ENCODE measurements around the gene EGFL8. TPM values are rescaled to one million over a fixed set of nuclear protein-coding genes. Genes with fewer than 3 reads are reported as not detected.
"Not testable (repeated sequence)": the region's sequence is repeated elsewhere in the genome, so short reads cannot be mapped to it uniquely, and the experiment has no call there.

The EGFL8 gene
- total RNA-seq, 1 experiment from 2014 or later = 11.1 TPM

- ATAC-seq (peak; percentile 44), DNase-seq (ENCODE audit: low read depth, low spot score) (no peak)
- no TSS peak for BruUV-seq (replicated peaks)
- no peaks in the 10 kb centered on the region for H3K36me3 ChIP-seq (ENCODE audit: control insufficient read depth, insufficient read depth, low read length)
- ChIA-PET CTCF (no interaction called here), POLR2A (no interaction called here)
- no peak for TF ChIP-seq SIN3A (IDR thresholded peaks at IDR 0.05; ENCODE audit: borderline replicate concordance, insufficient read depth, low read depth, low read length)
- TF ChIP-seq POLR2AphosphoS5 (IDR thresholded peaks at IDR 0.05; ENCODE audit: low read depth, low read length) = no peak
- no peak for TF ChIP-seq CTCF (IDR thresholded peaks at IDR 0.05)
- H3K27ac ChIP-seq (ENCODE audit: low read length) = no peak overlapping the region
- no peaks in the 10 kb centered on the region for H3K27me3 ChIP-seq (ENCODE audit: control insufficient read depth, insufficient read depth, low read length)
- in situ Hi-C loops (cut with HindIII; ENCODE audit: low pct_unique_long_range_greater_than_20kb, low sequenced_read_pairs) (no loop called here), intact Hi-C loops (cut with micrococcal nuclease; ENCODE audit: unreplicated experiment) (no loop called here)
- H3K4me3 ChIP-seq (ENCODE audit: low read depth in 2 of 2, low read length in 2 of 2) = no peak overlapping the region
- no peaks in the 10 kb centered on the region for H3K4me1 ChIP-seq (ENCODE audit: control insufficient read depth, insufficient read depth, low read length)
- H3K9me3 ChIP-seq (ENCODE audit: control insufficient read depth, insufficient read depth, low read depth, low read length) = no peaks in the 10 kb centered on the region
Measured at GRCh38 chr6:32210191-32210601, 45.8 kb downstream of the EGFL8 start.

GRCh38 chr6:32211432-32211831 is 47.0 kb downstream of the EGFL8 start:
- H3K27me3 ChIP-seq (ENCODE audit: control insufficient read depth, insufficient read depth, low read length); POLR2A ChIA-PET; CTCF ChIA-PET; ATAC-seq; H3K9me3 ChIP-seq (ENCODE audit: control insufficient read depth, insufficient read depth, low read depth, low read length); H3K36me3 ChIP-seq (ENCODE audit: control insufficient read depth, insufficient read depth, low read length); H3K4me3 ChIP-seq (ENCODE audit: low read depth in 2 of 2, low read length in 2 of 2); DNase-seq (ENCODE audit: low read depth, low spot score); H3K4me1 ChIP-seq (ENCODE audit: control insufficient read depth, insufficient read depth, low read length); in situ Hi-C loops (cut with HindIII; ENCODE audit: low pct_unique_long_range_greater_than_20kb, low sequenced_read_pairs); H3K27ac ChIP-seq (ENCODE audit: low read length); intact Hi-C loops (cut with micrococcal nuclease; ENCODE audit: unreplicated experiment); BruUV-seq (replicated peaks): not testable (repeated sequence)

- no peaks in the 10 kb centered on the region for H3K27me3 ChIP-seq (ENCODE audit: control insufficient read depth, insufficient read depth, low read length)
- TF ChIP-seq TCF7L2 (IDR thresholded peaks at IDR 0.05; ENCODE audit: low read depth, low read length) (no peak), POLR2AphosphoS5 (IDR thresholded peaks at IDR 0.05; ENCODE audit: low read depth, low read length) (no peak), REST (IDR thresholded peaks at IDR 0.05; ENCODE audit: insufficient read depth in 1 of 2, low read depth in 2 of 2, low read length in 1 of 2) (no peak), CTCF (IDR thresholded peaks at IDR 0.05) (no peak), SIN3A (IDR thresholded peaks at IDR 0.05; ENCODE audit: borderline replicate concordance, insufficient read depth, low read depth, low read length) (no peak)
- POLR2A ChIA-PET = no interaction called here
Measured at GRCh38 chr6:32212076-32212760, 47.8 kb downstream of the EGFL8 start.

More at GRCh38 chr6:32212076-32212760, 47.8 kb downstream of the EGFL8 start:
- in situ Hi-C loops (cut with HindIII; ENCODE audit: low pct_unique_long_range_greater_than_20kb, low sequenced_read_pairs) (no loop called here), intact Hi-C loops (cut with micrococcal nuclease; ENCODE audit: unreplicated experiment) (no loop called here)
- CTCF ChIA-PET = no interaction called here
- BruUV-seq (replicated peaks) = no TSS peak
- no peak for ATAC-seq
- Histone ChIP-seq H3K4me1 (ENCODE audit: control insufficient read depth, insufficient read depth, low read length) (no peaks in the 10 kb centered on the region), H3K9me3 (ENCODE audit: control insufficient read depth, insufficient read depth, low read depth, low read length) (no peaks in the 10 kb centered on the region), H3K4me3 (ENCODE audit: low read depth in 2 of 2, low read length in 2 of 2) (no peak overlapping the region), H3K36me3 (ENCODE audit: control insufficient read depth, insufficient read depth, low read length) (no peaks in the 10 kb centered on the region), H3K27ac (ENCODE audit: low read length) (no peak overlapping the region)
- DNase-seq (ENCODE audit: low read depth, low spot score) = no peak
